Measurements from ENCODE around the gene WLS. TPM values are rescaled to one million over a fixed set of nuclear protein-coding genes. Genes with fewer than 3 reads are reported as not detected.
A peak's percentile ranks its signal among the peaks of the same experiment; 100 is the strongest.

Gene WLS
- polyA plus RNA-seq, 2 donors = 29.4 to 52.5 TPM

GRCh38 chr1:68148631-68149030, 83.7 kb downstream of the WLS start:
- no peaks in the 10 kb centered on the region for H3K9me3 ChIP-seq (ENCODE audit: control insufficient read depth in 2 of 2, insufficient read depth in 1 of 2, low read depth in 1 of 2, low read length in 1 of 2)
- peaks cover 2 to 22% of the 10 kb centered on the region in 2 donors for H3K36me3 ChIP-seq (ENCODE audit: control insufficient read depth in 2 of 2, insufficient read depth in 2 of 2, low read length in 1 of 2)
- no peak overlapping the region for H3K4me3 ChIP-seq (ENCODE audit: low read depth in 1 of 2, low read length in 2 of 2)
- no peak overlapping the region for H3K27ac ChIP-seq (ENCODE audit: low read depth in 2 of 2, low read length in 1 of 2)
- 90 to 93% methylated on average over 8 of the region's 8 CpGs for WGBS, 2 donors
- no peaks in the 10 kb centered on the region for H3K27me3 ChIP-seq (ENCODE audit: control insufficient read depth in 1 of 2, insufficient read depth in 2 of 2, low read length in 2 of 2)
- H3K4me1 ChIP-seq (ENCODE audit: control insufficient read depth in 2 of 2, insufficient read depth in 2 of 2, low read length in 1 of 2) = peaks cover 3 to 6% of the 10 kb centered on the region in 2 donors

DNA sequence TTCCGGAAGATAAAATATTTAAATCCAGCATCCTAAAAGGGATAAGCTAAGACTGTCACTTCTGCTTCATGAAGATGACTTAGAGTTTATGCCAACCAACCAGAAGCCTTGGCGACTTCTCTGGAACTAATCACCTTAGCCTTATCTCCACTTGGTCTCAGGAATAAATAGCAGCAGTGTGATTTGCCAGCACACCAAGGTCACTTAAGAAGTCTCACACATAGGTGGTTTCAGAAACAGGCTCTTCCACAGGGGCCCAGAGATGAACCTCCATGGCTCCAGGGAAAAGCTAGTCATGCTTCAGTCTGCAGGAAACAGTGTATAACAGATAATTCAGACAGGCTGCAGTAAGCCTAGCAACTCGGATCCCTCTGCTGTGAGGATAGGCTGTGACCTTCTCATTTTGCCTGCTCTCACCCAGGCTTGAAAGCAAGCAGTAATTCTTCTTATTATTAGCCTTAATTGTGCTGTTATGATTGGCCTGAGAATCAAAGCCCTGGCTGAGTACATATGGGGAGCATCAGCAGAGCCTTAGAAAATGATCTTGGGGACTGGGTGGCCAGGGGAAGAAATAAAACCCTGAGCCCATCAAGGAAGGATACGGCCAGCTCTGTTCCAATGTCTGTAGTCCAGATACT, 84.7 kb downstream of the WLS start:
- H3K4me3 ChIP-seq (ENCODE audit: low read depth in 1 of 2, low read length in 2 of 2) = no peak overlapping the region
- H3K9me3 ChIP-seq (ENCODE audit: control insufficient read depth in 2 of 2, insufficient read depth in 1 of 2, low read depth in 1 of 2, low read length in 1 of 2) = no peaks in the 10 kb centered on the region
- no peak overlapping the region for H3K27ac ChIP-seq (ENCODE audit: low read depth in 2 of 2, low read length in 1 of 2)
- peaks cover 3 to 6% of the 10 kb centered on the region in 2 donors for H3K4me1 ChIP-seq (ENCODE audit: control insufficient read depth in 2 of 2, insufficient read depth in 2 of 2, low read length in 1 of 2)
- peaks cover 2 to 19% of the 10 kb centered on the region in 2 donors for H3K36me3 ChIP-seq (ENCODE audit: control insufficient read depth in 2 of 2, insufficient read depth in 2 of 2, low read length in 1 of 2)
- no peaks in the 10 kb centered on the region for H3K27me3 ChIP-seq (ENCODE audit: control insufficient read depth in 1 of 2, insufficient read depth in 2 of 2, low read length in 2 of 2)
- 66 to 68% methylated on average over 4 of the region's 4 CpGs for WGBS, 2 donors

- Histone ChIP-seq H3K36me3 (ENCODE audit: control insufficient read depth in 2 of 2, insufficient read depth in 2 of 2, low read length in 1 of 2) (peaks cover 2 to 21% of the 10 kb centered on the region in 2 donors), H3K4me3 (ENCODE audit: low read depth in 1 of 2, low read length in 2 of 2) (no peak overlapping the region), H3K27ac (ENCODE audit: low read depth in 2 of 2, low read length in 1 of 2) (peak overlapping the region; percentile 15 to 57), H3K27me3 (ENCODE audit: control insufficient read depth in 1 of 2, insufficient read depth in 2 of 2, low read length in 2 of 2) (no peaks in the 10 kb centered on the region), H3K9me3 (ENCODE audit: control insufficient read depth in 2 of 2, insufficient read depth in 1 of 2, low read depth in 1 of 2, low read length in 1 of 2) (no peaks in the 10 kb centered on the region), H3K4me1 (ENCODE audit: control insufficient read depth in 2 of 2, insufficient read depth in 2 of 2, low read length in 1 of 2) (peaks cover 3 to 6% of the 10 kb centered on the region in 2 donors)
- WGBS, 2 donors = 37 to 48% methylated on average over 10 of the region's 10 CpGs
Observed at GRCh38 chr1:68145418-68146126, 86.8 kb downstream of the WLS start.

- peaks cover 2 to 18% of the 10 kb centered on the region in 2 donors for H3K36me3 ChIP-seq (ENCODE audit: control insufficient read depth in 2 of 2, insufficient read depth in 2 of 2, low read length in 1 of 2)
- no peak overlapping the region for H3K27ac ChIP-seq (ENCODE audit: low read depth in 2 of 2, low read length in 1 of 2)
- H3K4me1 ChIP-seq (ENCODE audit: control insufficient read depth in 2 of 2, insufficient read depth in 2 of 2, low read length in 1 of 2) = peaks cover 3 to 6% of the 10 kb centered on the region in 2 donors
Observed at GRCh38 chr1:68144856-68145255, 87.5 kb downstream of the WLS start.

DNA sequence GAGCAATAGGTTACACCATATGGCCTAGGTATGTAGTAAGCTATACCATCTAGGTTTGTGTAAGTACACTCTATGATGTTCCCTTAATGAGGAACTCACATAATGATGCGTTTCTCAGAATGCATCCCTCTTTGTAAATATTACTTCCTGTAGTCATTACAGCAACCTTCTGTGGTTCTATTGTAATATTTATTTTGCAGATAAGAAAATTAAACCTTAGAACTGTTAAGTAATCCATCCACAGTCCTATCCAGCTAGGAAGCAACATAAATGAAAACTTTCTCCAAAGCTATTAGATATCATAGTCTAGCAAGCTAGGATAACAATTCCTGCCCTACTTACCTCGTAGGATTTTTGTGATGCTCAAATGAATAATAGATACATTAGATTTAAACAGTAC, 88.7 kb downstream of the WLS start:
- Histone ChIP-seq H3K4me1 (ENCODE audit: control insufficient read depth in 2 of 2, insufficient read depth in 2 of 2, low read length in 1 of 2) (peaks cover 3% of the 10 kb centered on the region in 2 donors), H3K27me3 (ENCODE audit: control insufficient read depth in 1 of 2, insufficient read depth in 2 of 2, low read length in 2 of 2) (no peaks in the 10 kb centered on the region), H3K36me3 (ENCODE audit: control insufficient read depth in 2 of 2, insufficient read depth in 2 of 2, low read length in 1 of 2) (peaks cover 2 to 21% of the 10 kb centered on the region in 2 donors), H3K9me3 (ENCODE audit: control insufficient read depth in 2 of 2, insufficient read depth in 1 of 2, low read depth in 1 of 2, low read length in 1 of 2) (no peaks in the 10 kb centered on the region), H3K4me3 (ENCODE audit: low read depth in 1 of 2, low read length in 2 of 2) (no peak overlapping the region), H3K27ac (ENCODE audit: low read depth in 2 of 2, low read length in 1 of 2) (no peak overlapping the region)
- WGBS, 2 donors = 73 to 81% methylated on average over 2 of the region's 2 CpGs

More at GRCh38 chr1:68144856-68145255, 87.5 kb downstream of the WLS start:
- Histone ChIP-seq H3K9me3 (ENCODE audit: control insufficient read depth in 2 of 2, insufficient read depth in 1 of 2, low read depth in 1 of 2, low read length in 1 of 2) (no peaks in the 10 kb centered on the region), H3K4me3 (ENCODE audit: low read depth in 1 of 2, low read length in 2 of 2) (no peak overlapping the region), H3K27me3 (ENCODE audit: control insufficient read depth in 1 of 2, insufficient read depth in 2 of 2, low read length in 2 of 2) (no peaks in the 10 kb centered on the region)
- 50 to 94% methylated on average over 4 of the region's 4 CpGs for WGBS, 2 donors

GRCh38 chr1:68142461-68142860, 89.9 kb downstream of the WLS start:
- Histone ChIP-seq H3K4me3 (ENCODE audit: low read depth in 1 of 2, low read length in 2 of 2) (no peak overlapping the region), H3K4me1 (ENCODE audit: control insufficient read depth in 2 of 2, insufficient read depth in 2 of 2, low read length in 1 of 2) (peaks cover 3% of the 10 kb centered on the region in 2 donors), H3K9me3 (ENCODE audit: control insufficient read depth in 2 of 2, insufficient read depth in 1 of 2, low read depth in 1 of 2, low read length in 1 of 2) (no peaks in the 10 kb centered on the region), H3K36me3 (ENCODE audit: control insufficient read depth in 2 of 2, insufficient read depth in 2 of 2, low read length in 1 of 2) (peaks cover 0 to 11% of the 10 kb centered on the region in 2 donors), H3K27ac (ENCODE audit: low read depth in 2 of 2, low read length in 1 of 2) (peak overlapping the region; percentile 45 to 52), H3K27me3 (ENCODE audit: control insufficient read depth in 1 of 2, insufficient read depth in 2 of 2, low read length in 2 of 2) (no peaks in the 10 kb centered on the region)
- WGBS, 2 donors = 56 to 61% methylated on average over 3 of the region's 3 CpGs

DNA sequence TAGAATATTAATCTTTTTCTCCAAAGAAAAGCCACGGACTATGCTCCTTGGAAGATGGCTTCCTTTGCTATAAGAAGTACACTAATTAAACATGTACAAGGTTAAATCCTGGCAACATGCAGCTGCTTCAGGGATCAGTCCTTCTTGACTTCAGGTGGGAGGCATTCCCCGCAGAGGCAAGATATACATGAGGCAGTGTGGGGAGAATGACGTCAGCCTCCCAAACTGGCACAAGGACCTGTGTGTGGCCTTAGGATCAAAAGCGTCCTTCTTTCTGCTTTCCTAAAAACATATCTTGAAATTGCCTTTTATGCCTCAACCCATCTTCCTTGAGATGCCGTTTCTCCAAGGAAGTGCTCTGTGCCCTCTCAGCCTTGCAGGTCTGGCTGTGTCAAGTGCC, 90.3 kb downstream of the WLS start:
- peaks cover 3% of the 10 kb centered on the region in 2 donors for H3K4me1 ChIP-seq (ENCODE audit: control insufficient read depth in 2 of 2, insufficient read depth in 2 of 2, low read length in 1 of 2)
- H3K9me3 ChIP-seq (ENCODE audit: control insufficient read depth in 2 of 2, insufficient read depth in 1 of 2, low read depth in 1 of 2, low read length in 1 of 2) = no peaks in the 10 kb centered on the region
- no peaks in the 10 kb centered on the region for H3K27me3 ChIP-seq (ENCODE audit: control insufficient read depth in 1 of 2, insufficient read depth in 2 of 2, low read length in 2 of 2)
- 69 to 70% methylated on average over 5 of the region's 5 CpGs for WGBS, 2 donors
- peaks cover 0 to 11% of the 10 kb centered on the region in 2 donors for H3K36me3 ChIP-seq (ENCODE audit: control insufficient read depth in 2 of 2, insufficient read depth in 2 of 2, low read length in 1 of 2)
- peak overlapping the region; percentile 45 to 52 for H3K27ac ChIP-seq (ENCODE audit: low read depth in 2 of 2, low read length in 1 of 2)
- H3K4me3 ChIP-seq (ENCODE audit: low read depth in 1 of 2, low read length in 2 of 2) = no peak overlapping the region

- Histone ChIP-seq H3K9me3 (ENCODE audit: control insufficient read depth in 2 of 2, insufficient read depth in 1 of 2, low read depth in 1 of 2, low read length in 1 of 2) (no peaks in the 10 kb centered on the region), H3K27ac (ENCODE audit: low read depth in 2 of 2, low read length in 1 of 2) (peak overlapping the region; percentile 40 to 68), H3K4me1 (ENCODE audit: control insufficient read depth in 2 of 2, insufficient read depth in 2 of 2, low read length in 1 of 2) (peaks cover 3% of the 10 kb centered on the region in 2 donors), H3K36me3 (ENCODE audit: control insufficient read depth in 2 of 2, insufficient read depth in 2 of 2, low read length in 1 of 2) (peaks cover 4 to 13% of the 10 kb centered on the region in 2 donors), H3K27me3 (ENCODE audit: control insufficient read depth in 1 of 2, insufficient read depth in 2 of 2, low read length in 2 of 2) (no peaks in the 10 kb centered on the region), H3K4me3 (ENCODE audit: low read depth in 1 of 2, low read length in 2 of 2) (no peak overlapping the region)
- WGBS, 2 donors = 70 to 75% methylated on average over 15 of the region's 15 CpGs
Observed at GRCh38 chr1:68141071-68142021, 91.0 kb downstream of the WLS start.

- no peak overlapping the region for H3K27ac ChIP-seq (ENCODE audit: low read depth in 2 of 2, low read length in 1 of 2)
- 61 to 63% methylated on average over 4 of the region's 4 CpGs for WGBS, 2 donors
- H3K9me3 ChIP-seq (ENCODE audit: control insufficient read depth in 2 of 2, insufficient read depth in 1 of 2, low read depth in 1 of 2, low read length in 1 of 2) = no peaks in the 10 kb centered on the region
- H3K4me1 ChIP-seq (ENCODE audit: control insufficient read depth in 2 of 2, insufficient read depth in 2 of 2, low read length in 1 of 2) = no peaks in the 10 kb centered on the region
- no peaks in the 10 kb centered on the region for H3K27me3 ChIP-seq (ENCODE audit: control insufficient read depth in 1 of 2, insufficient read depth in 2 of 2, low read length in 2 of 2)
- no peak overlapping the region for H3K4me3 ChIP-seq (ENCODE audit: low read depth in 1 of 2, low read length in 2 of 2)
- H3K36me3 ChIP-seq (ENCODE audit: control insufficient read depth in 2 of 2, insufficient read depth in 2 of 2, low read length in 1 of 2) = peaks cover 4 to 13% of the 10 kb centered on the region in 2 donors
Observed at GRCh38 chr1:68140536-68140935, 91.8 kb downstream of the WLS start.
